Measurements from ENCODE around the gene ERGIC2. TPM values are rescaled to one million over a fixed set of nuclear protein-coding genes. Genes with fewer than 3 reads are reported as not detected.

Gene ERGIC2, protein sequence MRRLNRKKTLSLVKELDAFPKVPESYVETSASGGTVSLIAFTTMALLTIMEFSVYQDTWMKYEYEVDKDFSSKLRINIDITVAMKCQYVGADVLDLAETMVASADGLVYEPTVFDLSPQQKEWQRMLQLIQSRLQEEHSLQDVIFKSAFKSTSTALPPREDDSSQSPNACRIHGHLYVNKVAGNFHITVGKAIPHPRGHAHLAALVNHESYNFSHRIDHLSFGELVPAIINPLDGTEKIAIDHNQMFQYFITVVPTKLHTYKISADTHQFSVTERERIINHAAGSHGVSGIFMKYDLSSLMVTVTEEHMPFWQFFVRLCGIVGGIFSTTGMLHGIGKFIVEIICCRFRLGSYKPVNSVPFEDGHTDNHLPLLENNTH
- total RNA-seq = 100 to 1,000 TPM in 2 of 9 donors, 10 to 100 TPM in 7; 45.5 to 123 (median 84.8) TPM
- polyA plus RNA-seq = 100 to 1,000 TPM in 1 of 2 donors, 10 to 100 TPM in 1; 62.6 to 134 TPM
- long read RNA-seq, donor 1, full-length matches to known transcripts = 59 of 68 reads
- long read RNA-seq, donor 1, partial matches to known transcripts = 1 of 68 reads
- long read RNA-seq, donor 1, other reads (novel, unspliced or antisense) = 8 of 68 reads
- long read RNA-seq, donor 2, full-length matches to known transcripts = 399 of 460 reads
- long read RNA-seq, donor 2, partial matches to known transcripts = 14 of 460 reads
- long read RNA-seq, donor 2, other reads (novel, unspliced or antisense) = 47 of 460 reads
- long read RNA-seq, donor 3, full-length matches to known transcripts = 106 of 122 reads
- long read RNA-seq, donor 3, partial matches to known transcripts = 5 of 122 reads
- long read RNA-seq, donor 3, other reads (novel, unspliced or antisense) = 11 of 122 reads

DNA sequence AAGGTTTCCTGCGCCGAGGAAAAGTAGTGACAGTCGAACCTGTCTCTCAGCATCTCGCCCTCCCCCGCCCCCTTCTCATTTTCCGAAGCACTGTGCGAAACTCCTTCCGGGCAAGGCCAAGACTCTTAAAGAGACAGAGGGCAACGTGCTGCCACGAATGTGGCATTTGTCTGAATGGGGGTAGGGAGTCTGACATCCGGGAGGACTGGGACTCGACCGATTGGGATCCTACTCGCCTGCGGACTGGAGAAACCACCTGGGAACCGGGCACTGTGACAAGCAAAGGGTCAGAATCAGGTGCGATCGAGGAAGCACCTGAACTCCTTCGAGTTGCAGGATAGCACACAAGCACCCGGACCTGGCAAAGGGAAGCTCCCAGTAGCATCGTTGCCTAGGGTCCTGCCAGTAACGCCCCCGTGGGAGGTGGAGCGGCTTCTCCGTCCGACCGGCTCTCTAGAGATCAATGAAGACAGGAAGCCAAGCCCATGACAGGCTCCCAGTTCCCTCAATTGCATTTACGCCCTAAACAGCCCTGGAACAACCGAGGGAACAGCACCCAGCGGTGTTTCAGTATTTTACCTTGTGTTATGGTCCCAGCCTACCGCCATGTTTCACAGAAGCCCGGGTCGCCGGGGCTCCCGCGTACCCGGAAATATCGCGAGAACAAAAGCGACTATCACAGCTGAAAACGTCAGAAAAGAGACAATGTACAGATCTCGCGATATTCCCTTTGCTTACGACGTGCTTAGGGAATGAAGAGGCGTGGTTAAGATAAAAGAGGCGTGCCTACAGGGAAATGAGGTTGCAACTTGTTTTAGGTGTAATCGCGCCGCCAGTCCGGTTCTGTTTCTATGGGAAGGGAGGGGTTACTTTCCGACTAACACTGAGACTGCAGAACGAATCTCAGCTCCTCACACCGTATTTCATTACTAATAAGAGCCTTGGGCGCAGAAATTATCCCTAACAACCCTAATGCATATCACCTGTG, at the start of gene ERGIC2:
Gene ERGIC2 (minus strand): TSS at position 637 of the 988 bp plus-strand sequence. CDS start 9,539 bp downstream, outside the sequence.
- Histone ChIP-seq H3K36me3 (peaks cover 0 to 17% (median 0%) of the 10 kb centered on the region in 9 donors), H3K4me1 (peaks cover 0 to 21% (median 14%) of the 10 kb centered on the region in 12 donors), H3K4me3 (peak within 1 kb of the TSS; percentile 66 to 99 (median 84)), H3K27me3 (no peaks in the 10 kb centered on the region), H3K27ac (peak within 1 kb of the TSS; percentile 39 to 93 (median 82)), H3K9me3 (no peaks in the 10 kb centered on the region)
- intact Hi-C loops (cut with DNase I) = loop anchor here in 1 of 10 donors (10.0 kb wide), 1 partner anchor 1314 kb away; the partner anchor contains the start of gene IPO8
- 0 to 1% (median 0%) methylated on average over 42 to 55 of the region's 55 CpGs for WGBS, 4 donors
- TF ChIP-seq, protein P1, sequence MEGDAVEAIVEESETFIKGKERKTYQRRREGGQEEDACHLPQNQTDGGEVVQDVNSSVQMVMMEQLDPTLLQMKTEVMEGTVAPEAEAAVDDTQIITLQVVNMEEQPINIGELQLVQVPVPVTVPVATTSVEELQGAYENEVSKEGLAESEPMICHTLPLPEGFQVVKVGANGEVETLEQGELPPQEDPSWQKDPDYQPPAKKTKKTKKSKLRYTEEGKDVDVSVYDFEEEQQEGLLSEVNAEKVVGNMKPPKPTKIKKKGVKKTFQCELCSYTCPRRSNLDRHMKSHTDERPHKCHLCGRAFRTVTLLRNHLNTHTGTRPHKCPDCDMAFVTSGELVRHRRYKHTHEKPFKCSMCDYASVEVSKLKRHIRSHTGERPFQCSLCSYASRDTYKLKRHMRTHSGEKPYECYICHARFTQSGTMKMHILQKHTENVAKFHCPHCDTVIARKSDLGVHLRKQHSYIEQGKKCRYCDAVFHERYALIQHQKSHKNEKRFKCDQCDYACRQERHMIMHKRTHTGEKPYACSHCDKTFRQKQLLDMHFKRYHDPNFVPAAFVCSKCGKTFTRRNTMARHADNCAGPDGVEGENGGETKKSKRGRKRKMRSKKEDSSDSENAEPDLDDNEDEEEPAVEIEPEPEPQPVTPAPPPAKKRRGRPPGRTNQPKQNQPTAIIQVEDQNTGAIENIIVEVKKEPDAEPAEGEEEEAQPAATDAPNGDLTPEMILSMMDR (IDR thresholded peaks at IDR 0.05) = no peak
- TF ChIP-seq POLR2A (IDR thresholded peaks at IDR 0.05) = no peak
- peak; percentile 90 to 93 (median 91) for DNase-seq
- ATAC-seq = peak; percentile 98 to 99 (median 98)

DNA sequence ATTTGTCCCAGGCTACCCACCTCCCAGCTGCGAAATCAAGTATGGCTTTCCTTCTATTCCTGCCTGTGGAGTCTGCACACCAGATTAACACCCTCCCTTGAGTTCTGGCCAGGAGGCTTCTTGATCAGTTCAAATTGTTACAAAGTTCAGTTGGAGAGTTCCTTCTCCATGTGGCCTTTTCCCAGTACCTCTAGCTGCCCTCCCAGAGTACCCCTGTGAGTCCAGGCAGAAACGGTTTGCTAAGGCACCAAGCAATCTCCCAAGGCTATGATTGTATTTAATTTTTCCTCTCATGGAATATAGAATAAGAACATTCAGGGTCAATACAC, 49.7 kb upstream of the ERGIC2 start:
- ATAC-seq (no peak), DNase-seq (no peak)
- WGBS, 4 donors = 75 to 86% (median 80%) methylated on average over 2 of the region's 2 CpGs
- H3K27me3 ChIP-seq = no peaks in the 10 kb centered on the region
- intact Hi-C loops (cut with DNase I) = no loop called here
- H3K9me3 ChIP-seq = no peaks in the 10 kb centered on the region
- H3K36me3 ChIP-seq = no peaks in the 10 kb centered on the region
- no peak overlapping the region for H3K4me3 ChIP-seq
- TF ChIP-seq, protein P1 (IDR thresholded peaks at IDR 0.05) = no peak
- no peak for TF ChIP-seq POLR2A (IDR thresholded peaks at IDR 0.05)
- peaks cover 0 to 18% (median 0%) of the 10 kb centered on the region in 12 donors for H3K4me1 ChIP-seq
- no peak overlapping the region for H3K27ac ChIP-seq

DNA sequence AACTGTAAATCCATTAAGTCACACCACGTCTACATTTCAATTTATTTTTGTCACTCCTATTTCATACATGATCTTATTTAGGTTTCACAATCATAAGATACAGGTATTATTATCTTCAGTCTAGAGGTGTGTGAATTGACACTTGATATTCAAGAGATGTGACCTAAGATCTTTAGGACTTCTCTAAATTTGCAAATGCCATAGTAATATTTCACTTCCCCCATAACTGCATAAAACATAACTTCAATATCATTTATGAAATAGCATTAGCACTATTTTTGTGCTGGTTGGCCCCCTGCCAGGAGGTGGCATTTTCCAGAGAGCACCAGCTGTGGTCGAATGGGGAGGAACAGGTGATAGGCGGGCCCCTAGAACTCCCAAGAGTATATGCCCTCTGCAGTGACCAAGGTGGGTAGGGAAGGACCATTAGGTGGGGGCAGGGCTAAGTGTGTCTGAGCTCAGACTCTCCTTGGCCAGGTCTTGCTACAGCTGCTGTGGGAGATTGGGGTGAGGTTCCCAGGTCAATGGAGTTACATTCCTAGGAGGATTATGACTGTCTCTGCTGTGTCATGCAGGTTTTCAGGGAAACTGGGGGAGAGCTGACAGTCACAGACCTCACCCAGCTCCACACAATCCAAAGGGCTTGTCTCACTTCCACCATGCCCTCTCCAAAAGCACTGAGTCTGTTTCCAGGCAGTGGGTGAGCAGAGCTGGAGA, 49.2 kb upstream of the ERGIC2 start:
- TF ChIP-seq POLR2A (IDR thresholded peaks at IDR 0.05) = no peak
- TF ChIP-seq, protein P1 (IDR thresholded peaks at IDR 0.05) = no peak
- intact Hi-C loops (cut with DNase I) = no loop called here
- Histone ChIP-seq H3K9me3 (no peaks in the 10 kb centered on the region), H3K27me3 (no peaks in the 10 kb centered on the region), H3K4me3 (no peak overlapping the region), H3K36me3 (no peaks in the 10 kb centered on the region), H3K27ac (no peak overlapping the region), H3K4me1 (peaks cover 0 to 18% (median 0%) of the 10 kb centered on the region in 12 donors)
- ATAC-seq (no peak), DNase-seq (no peak)
- WGBS, 4 donors = 64 to 71% (median 67%) methylated on average over 3 of the region's 3 CpGs

Data from heart left ventricle (tissue), 16 donors.